Thyroid gland (tissue), 4 donors: ENCODE results near the gene CTNNA2.

ENCODE experiments used
- CTCF ChIP-seq, 6 experiments: fragments of 200-600 bp in 3 of 6; fragments of 450-650 bp in 3 of 6; sonication (generic) in 3 of 6; IDR thresholded peaks; one replicate each; pipeline ENCODE4 v1.5.1; 2016 to 2019; ENCODE audit warnings: antibody characterized with exemption in 6 of 6, mild to moderate bottlenecking in 2 of 6, inconsistent platforms in 1 of 6, moderate library complexity in 1 of 6
- POLR2A ChIP-seq, 2 donors: fragments of 450-650 bp; IDR thresholded peaks; one replicate each; pipeline ENCODE4 v1.6.1; 2017; ENCODE audit warnings: antibody characterized with exemption in 2 of 2, mild to moderate bottlenecking in 2 of 2, moderate library complexity in 1 of 2

GRCh38 chr2:79552653-79553052, 39.8 kb downstream of the CTNNA2 start:
- no peak for TF ChIP-seq CTCF (IDR thresholded peaks at IDR 0.05)
- no peak for TF ChIP-seq POLR2A (IDR thresholded peaks at IDR 0.05)
